NCI-H2081 treated with DMSO at 0.1 percent for 48 hours (cell line): ENCODE measurements around the gene SERPINB6.
A peak's percentile ranks its signal among the peaks of the same experiment; 100 is the strongest.
"Not testable (repeated sequence)": the region's sequence is repeated elsewhere in the genome, so short reads cannot be mapped to it uniquely, and the experiment has no call there.

ENCODE experiments used
- DNase-seq: peaks from one replicate; lab custom pipeline; 2025; lab: John Stamatoyannopoulos, UW

The SERPINB6 gene

DNA sequence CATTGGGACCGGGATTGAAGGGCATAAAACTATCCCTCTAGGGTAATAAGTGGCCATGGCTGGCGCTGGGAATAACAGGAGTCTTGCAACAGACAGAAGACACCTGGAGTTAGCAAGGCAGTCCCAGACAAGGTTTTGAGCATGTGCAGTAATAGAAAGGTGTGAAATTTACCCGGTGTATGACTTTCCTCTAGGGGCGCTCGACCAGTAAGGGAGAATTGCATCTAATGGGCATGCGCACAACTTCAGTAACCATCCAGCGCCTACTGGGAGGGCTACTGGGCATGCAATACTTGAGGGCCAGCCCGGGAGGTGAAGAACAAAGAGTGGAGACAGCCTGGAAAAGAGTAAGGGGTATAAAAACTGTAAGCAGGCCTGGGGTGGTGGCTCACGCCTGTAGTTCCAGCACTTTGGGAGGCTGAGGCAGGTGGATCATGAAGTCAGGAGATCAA, 32.7 kb downstream of the SERPINB6 start:
- DNase-seq = no peak

- DNase-seq = no peak
Observed at GRCh38 chr6:2938004-2938631, 33.2 kb downstream of the SERPINB6 start.

DNA sequence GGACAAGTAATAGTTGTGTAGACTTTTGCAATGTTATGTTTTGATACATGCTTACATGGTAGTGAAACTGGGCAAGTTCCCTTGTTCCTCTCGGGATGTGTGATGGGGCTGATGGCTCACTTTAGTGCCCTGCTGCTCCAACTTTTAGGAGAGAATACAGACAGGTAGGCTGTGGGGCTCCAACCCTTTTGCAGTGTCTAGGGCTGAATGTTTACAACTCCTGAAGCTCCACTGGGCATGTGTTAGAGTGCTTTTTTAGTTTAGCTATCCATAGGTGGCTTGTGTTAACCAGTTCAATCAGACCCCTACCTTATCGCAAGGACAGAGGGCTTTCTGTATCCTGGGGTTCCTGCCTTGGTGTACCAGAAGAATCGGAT, 33.8 kb downstream of the SERPINB6 start:
- no peak for DNase-seq

DNA sequence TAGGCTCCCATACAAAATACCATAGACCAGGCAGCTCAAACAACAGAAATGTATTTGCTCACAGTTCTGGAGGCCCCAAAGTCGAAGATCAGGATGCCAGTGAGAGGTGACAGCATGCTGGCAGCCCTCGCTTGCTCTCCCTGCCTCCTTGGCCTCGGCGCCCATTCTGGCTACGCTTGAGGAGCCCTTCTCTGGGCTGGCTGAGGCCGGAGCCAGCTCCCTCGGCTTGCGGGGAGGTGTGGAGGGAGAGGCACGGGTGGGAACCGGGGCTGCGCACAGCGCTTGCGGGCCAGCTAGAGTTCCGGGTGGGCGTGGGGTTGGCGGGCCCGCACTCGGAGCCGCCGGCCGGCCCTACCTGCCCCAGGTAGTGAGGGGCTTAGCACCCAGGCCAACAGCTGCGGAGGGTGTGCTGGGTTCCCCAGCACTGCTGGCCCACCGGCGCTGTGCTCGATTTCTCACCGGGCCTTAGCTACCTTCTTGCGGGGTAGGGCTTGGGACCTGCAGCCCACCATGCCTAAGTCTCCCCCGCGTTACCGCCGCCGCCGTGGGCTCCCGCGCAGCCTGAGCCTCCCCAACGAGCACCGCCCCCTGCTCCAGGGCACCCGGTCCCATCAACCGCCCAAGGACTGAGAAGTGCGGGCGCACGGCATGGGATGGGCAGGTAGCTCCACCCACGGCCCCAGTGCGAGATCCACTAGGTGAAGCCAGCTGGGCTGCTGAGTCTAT, 35.6 kb downstream of the SERPINB6 start:
- DNase-seq = no peak

DNA sequence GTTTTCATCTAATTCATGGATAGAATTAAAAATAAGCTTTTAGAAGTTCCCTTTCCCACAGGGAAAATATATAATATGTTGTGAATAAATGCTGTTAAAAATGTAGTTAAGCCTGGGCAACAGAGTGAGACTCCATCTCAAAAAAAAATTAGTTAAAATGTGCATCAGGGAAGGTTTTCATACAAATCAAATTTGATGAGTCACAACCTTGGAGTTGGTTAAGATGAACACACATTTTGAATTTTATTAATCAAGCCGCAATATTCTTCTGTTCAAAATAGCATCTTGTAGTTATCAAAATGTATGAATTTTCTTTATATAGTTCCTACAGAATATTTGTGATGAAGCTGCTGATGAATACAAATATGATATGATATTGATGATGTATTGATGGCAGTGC, 37.3 kb downstream of the SERPINB6 start:
- DNase-seq = no peak

GRCh38 chr6:2932911-2933310, 38.5 kb downstream of the SERPINB6 start:
- DNase-seq = not testable (repeated sequence)

DNA sequence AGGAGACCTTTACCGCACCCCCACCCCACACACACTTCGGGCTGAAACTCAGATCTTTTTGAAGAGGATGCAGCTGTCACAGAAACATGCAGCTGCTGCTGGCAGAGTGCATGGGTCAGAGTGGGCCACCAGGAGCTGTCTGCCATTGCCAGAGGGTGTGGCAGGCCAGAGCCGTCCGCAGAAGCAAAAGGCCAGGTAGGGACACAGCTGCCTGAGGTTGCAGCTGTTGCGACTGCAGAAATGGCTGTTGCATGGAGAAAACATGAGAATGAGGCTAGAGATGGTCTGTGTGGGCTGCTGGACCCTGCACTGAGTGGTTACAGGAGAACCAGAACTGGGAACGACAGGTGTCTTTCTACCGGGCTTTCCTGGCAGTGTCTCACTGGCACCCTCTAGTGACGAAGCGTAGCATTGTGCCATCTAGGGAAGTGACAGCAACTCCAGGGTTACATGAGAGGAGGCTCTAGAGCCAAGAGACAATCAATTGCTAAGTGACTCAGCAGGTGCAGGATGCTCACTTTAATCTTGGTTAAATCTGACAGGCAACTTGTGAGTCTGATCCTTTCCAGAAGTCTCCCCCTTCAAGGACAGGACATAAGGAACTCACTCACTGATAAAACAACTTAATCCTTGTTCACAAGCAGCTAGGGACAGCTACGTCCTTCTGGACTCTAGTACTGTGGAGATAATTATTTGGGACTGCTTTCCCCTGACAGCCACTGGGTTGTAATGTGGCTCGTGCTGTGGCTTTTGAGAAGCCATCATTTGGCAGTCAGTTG, 39.2 kb downstream of the SERPINB6 start:
- peak; percentile 24 for DNase-seq

- no peak for DNase-seq
Observed at GRCh38 chr6:2931055-2931454, 40.3 kb downstream of the SERPINB6 start.

DNA sequence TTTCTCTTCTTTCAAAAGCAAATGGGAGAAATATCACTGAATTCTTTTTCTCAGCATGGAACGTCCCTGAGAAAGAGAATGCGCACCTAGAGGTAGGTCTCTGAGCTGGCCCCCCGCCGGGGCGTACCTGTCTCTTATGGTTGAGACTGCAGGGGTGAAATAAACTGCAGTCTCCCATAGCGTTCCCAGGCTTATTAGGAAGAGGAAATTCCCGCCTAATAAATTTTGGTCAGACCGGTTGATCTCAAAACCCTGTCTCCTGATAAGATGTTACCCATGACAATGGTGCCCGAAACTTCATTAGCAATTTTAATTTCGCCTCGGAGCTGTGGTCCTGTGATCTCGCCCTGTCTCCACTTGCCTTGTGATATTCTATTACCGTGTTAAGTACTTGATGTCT, 43.4 kb downstream of the SERPINB6 start:
- not testable (repeated sequence) for DNase-seq

DNA sequence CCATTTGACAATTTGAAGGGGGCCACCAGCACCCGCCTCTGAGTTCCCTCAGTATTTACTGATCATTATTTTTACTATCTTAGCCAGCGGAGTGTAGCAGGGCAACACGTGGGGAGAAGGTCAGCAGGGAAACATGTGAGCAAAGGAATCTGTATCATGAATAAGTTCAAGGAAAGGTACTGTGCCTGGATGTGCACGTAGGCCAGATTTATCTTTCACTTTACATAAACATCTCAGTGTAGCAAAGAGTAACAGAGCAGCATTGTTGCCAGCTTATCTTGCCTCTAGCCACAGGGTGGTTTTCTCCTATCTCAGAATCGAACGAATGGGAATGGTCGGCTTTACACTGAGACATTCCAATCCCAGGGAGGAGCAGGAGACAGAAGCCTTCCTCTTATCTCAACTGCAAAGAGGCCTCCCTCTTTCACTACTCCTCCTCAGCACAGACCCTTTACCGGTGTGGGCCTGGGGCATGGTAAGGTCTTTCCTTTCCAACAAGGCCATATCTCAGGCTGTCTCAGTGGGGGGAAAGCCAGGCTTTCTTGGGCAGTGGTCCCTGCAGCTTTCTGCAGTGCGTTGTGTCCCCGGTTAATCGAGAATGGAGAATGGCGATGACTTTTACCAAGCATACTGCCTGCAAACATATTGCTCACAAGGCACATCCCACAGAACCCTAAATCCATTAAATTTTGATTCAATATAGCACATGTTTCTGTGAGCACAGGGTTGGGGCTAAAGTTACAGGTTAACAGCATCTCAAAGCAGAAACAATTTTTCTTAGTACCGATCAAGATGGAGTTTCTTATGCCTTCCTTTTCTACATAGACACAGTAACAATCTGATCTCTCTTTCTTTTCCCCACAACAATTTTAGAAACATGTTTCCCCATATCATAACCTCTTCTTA, 45.3 kb downstream of the SERPINB6 start:
- DNase-seq = not testable (repeated sequence)

DNA sequence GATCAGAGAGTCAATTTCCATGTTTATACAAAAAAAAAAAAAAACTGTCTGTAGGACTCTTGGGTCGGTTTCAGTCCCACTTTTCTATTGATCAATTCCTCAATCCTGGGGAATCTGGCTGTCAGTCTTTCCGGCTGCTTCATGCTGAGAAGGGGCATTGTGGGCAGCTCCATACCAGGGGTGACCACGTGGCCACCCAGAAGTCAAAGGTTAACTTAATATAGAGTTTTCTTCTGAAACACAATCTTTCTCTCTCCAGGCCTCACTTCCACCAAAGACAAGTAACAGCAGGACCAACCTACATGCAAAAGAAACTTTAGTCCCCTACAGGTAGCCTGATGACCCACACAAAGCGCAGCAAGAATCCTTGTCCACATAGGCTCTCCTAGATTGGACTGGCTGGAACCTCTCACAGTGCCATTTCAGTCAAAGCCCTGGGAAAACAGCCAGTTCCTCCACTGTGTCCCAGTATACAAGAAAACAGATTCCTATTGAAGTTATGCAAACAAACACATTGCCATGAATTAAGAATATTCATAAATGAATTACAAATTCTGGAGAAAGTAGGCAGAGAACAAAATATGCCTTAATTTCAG, 49.7 kb downstream of the SERPINB6 start:
- no peak for DNase-seq

- no peak for DNase-seq
Observed at GRCh38 chr6:2920671-2921112, 50.7 kb downstream of the SERPINB6 start.

DNA sequence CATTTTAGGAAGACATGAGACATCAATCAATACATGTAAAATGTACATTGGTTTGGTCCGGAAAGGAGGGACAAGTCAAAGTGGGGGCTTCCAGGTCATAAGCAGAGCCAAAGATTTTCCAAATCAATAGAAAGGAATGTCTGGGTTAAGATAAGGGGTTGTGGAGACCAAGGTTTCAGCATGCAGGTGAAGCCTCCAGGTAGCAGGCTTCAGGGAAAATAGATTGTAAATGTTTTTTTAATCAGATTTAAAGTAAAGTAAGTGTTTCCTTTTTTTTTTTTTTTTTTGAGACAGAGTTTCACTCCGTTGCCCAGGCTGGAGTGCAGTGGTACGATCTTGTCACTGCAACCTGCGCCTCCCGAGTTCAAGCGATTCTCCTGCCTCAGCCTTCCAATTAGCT, 51.5 kb downstream of the SERPINB6 start:
- DNase-seq = no peak

GRCh38 chr6:2919401-2919800, 52.0 kb downstream of the SERPINB6 start:
- no peak for DNase-seq

- no peak for DNase-seq
Observed at GRCh38 chr6:2918936-2919335, 52.4 kb downstream of the SERPINB6 start.

- no peak for DNase-seq
Observed at GRCh38 chr6:2917801-2918445, 53.4 kb downstream of the SERPINB6 start.

DNA sequence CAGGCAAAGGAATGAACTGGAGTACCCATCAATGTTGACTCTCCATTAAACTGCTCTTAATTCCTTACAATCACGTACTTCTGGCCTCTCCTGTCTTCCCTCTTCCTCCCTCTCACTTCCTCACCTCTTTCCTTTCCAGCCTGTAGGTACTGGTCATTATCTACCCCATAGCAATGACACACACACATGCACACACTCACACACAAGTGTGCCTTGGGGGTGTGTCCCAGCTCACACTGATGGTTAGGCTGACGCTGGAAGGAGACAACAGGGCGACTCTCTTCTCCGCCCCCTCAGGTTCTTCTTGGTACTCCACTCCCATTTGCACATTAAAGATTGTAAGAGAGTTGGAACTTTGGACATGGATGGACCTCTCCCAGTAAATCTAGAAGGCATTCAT, 54.3 kb downstream of the SERPINB6 start:
- DNase-seq = no peak

GRCh38 chr6:2916158-2916925, 55.0 kb downstream of the SERPINB6 start:
- no peak for DNase-seq

DNA sequence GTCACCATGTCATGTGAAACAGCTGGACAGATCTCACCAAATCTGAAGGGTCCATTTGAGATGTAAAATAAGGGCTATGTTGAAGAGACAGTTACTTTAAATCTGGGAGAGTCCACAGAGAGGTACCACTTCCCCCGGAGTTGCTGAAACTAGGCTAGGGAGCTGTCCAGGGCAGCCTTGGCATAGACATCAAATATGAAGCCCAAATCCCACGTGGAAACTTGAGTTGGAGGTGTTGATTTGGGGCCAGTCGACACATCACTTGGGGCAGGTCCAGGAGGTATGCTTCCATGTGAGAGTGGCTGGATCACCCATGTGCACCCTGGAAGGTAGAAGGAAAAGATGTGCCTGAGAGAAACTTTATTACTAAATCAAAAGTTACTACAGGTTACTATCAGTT, 56.2 kb downstream of the SERPINB6 start:
- DNase-seq = no peak

GRCh38 chr6:2914318-2914660, 57.1 kb downstream of the SERPINB6 start:
- no peak for DNase-seq
